ENCODE measurements around the gene FAM20C.

GRCh38 chr7:292826-293225, 100.5 kb downstream of the FAM20C start:
- TF ChIP-seq CTCF (IDR thresholded peaks at IDR 0.05; ENCODE audit: extremely low read depth in 1 of 2, insufficient read depth in 1 of 2, low read depth in 1 of 2, low read length in 2 of 2) (no peak), JUN (IDR thresholded peaks at IDR 0.05; ENCODE audit: borderline replicate concordance, insufficient read depth, insufficient read length, low read depth) (no peak), POLR2A (IDR thresholded peaks at IDR 0.05; ENCODE audit: low read depth, low read length) (no peak), EZH2 (IDR thresholded peaks at IDR 0.05; ENCODE audit: borderline replicate concordance, low read depth, low read length, severe bottlenecking) (no peak), POLR2AphosphoS5 (IDR thresholded peaks at IDR 0.05; ENCODE audit: insufficient read depth, low read depth, low read length) (no peak), MYC (IDR thresholded peaks at IDR 0.05; ENCODE audit: low read depth, low read length) (no peak), GATA2 (IDR thresholded peaks at IDR 0.05; ENCODE audit: insufficient read depth, insufficient read length, low read depth, low read length) (no peak)
- TF ChIP-seq, protein P1, sequence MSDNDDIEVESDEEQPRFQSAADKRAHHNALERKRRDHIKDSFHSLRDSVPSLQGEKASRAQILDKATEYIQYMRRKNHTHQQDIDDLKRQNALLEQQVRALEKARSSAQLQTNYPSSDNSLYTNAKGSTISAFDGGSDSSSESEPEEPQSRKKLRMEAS (IDR thresholded peaks at IDR 0.05; ENCODE audit: insufficient read depth, insufficient read length): no peak
